Tibial nerve (tissue), 4 donors: ENCODE measurements around the gene RAD51D. TPM values are rescaled to one million over a fixed set of nuclear protein-coding genes. Genes with fewer than 3 reads are reported as not detected.

Experiments
- DNase-seq, 2 donors: peaks; one replicate each; pipeline ENCODE4 v3.0.0-alpha.2; 2019; ENCODE audit warnings: low spot score in 2 of 2
- H3K27ac ChIP-seq, 4 donors: fragments of 200-600 bp; sonication (generic) in 3 of 4; one replicate each; pipeline ENCODE4 v1.5.1; 2017 to 2019; ENCODE audit warnings: mild to moderate bottlenecking in 1 of 4
- H3K27me3 ChIP-seq, 2 donors: fragments of 200-600 bp; sonication (generic) in 1 of 2; one replicate each; pipeline versions ENCODE4 v1.5.1 to v1.6.0; 2017 to 2019
- H3K36me3 ChIP-seq, 3 donors: fragments of 200-600 bp; sonication (generic); one replicate each; pipeline ENCODE4 v1.5.1; 2018 to 2019
- H3K4me1 ChIP-seq, 4 donors: fragments of 200-600 bp; sonication (generic) in 3 of 4; one replicate each; pipeline ENCODE4 v1.5.1; 2017 to 2019
- H3K4me3 ChIP-seq, 4 donors: fragments of 200-600 bp; sonication (generic) in 3 of 4; one replicate each; pipeline ENCODE4 v1.5.1; 2017 to 2019; ENCODE audit warnings: mild to moderate bottlenecking in 1 of 4, moderate library complexity in 1 of 4
- H3K9me3 ChIP-seq, 4 donors: fragments of 200-600 bp; sonication (generic) in 3 of 4; one replicate each; pipeline ENCODE4 v1.5.1; 2017 to 2019
- EP300 ChIP-seq, 2 donors: sonication (generic); formaldehyde crosslinking; IDR thresholded peaks; one replicate each; pipeline ENCODE4 v1.6.1; 2017; ENCODE audit warnings: antibody characterized with exemption in 2 of 2, mild to moderate bottlenecking in 1 of 2
- POLR2A ChIP-seq, 2 donors: fragments of 450-650 bp; IDR thresholded peaks; one replicate each; pipeline ENCODE4 v1.6.1; 2017; ENCODE audit warnings: antibody characterized with exemption in 2 of 2, mild to moderate bottlenecking in 2 of 2, moderate library complexity in 2 of 2
- WGBS, 2 donors: methylation state at CpG; one replicate each; pipeline ENCODE4 v1.1.5; 2018; 5-methylcytosine and 5-hydroxymethylcytosine counted together
- total RNA-seq, 4 donors: library from RNA; depleted of rRNA; stranded (reverse); fragments of >200 nt; gene quantifications; one replicate each; pipeline ENCODE4 v1.1.0, GENCODE V29; 2016
- TF ChIP-seq, protein P1 (sequence below), 5 experiments: fragments of 200-600 bp in 3 of 5; fragments of 450-650 bp in 2 of 5; sonication (generic) in 3 of 5; IDR thresholded peaks; one replicate each; pipeline ENCODE4 v1.5.1; 2016 to 2019; ENCODE audit warnings: antibody characterized with exemption in 5 of 5, mild to moderate bottlenecking in 3 of 5, moderate library complexity in 2 of 5

The RAD51D gene
- total RNA-seq, 4 donors from 2014 or later: 7.5 to 19.8 (median 11.9) TPM

GRCh38 chr17:35148144-35148543 lies 28.5 kb upstream of the RAD51D start:
- H3K4me1 ChIP-seq: no peaks in the 10 kb centered on the region
- no peaks in the 10 kb centered on the region for H3K27me3 ChIP-seq
- no peak overlapping the region for H3K27ac ChIP-seq
- H3K36me3 ChIP-seq: no peaks in the 10 kb centered on the region
- no peaks in the 10 kb centered on the region for H3K9me3 ChIP-seq
- TF ChIP-seq, protein P1, sequence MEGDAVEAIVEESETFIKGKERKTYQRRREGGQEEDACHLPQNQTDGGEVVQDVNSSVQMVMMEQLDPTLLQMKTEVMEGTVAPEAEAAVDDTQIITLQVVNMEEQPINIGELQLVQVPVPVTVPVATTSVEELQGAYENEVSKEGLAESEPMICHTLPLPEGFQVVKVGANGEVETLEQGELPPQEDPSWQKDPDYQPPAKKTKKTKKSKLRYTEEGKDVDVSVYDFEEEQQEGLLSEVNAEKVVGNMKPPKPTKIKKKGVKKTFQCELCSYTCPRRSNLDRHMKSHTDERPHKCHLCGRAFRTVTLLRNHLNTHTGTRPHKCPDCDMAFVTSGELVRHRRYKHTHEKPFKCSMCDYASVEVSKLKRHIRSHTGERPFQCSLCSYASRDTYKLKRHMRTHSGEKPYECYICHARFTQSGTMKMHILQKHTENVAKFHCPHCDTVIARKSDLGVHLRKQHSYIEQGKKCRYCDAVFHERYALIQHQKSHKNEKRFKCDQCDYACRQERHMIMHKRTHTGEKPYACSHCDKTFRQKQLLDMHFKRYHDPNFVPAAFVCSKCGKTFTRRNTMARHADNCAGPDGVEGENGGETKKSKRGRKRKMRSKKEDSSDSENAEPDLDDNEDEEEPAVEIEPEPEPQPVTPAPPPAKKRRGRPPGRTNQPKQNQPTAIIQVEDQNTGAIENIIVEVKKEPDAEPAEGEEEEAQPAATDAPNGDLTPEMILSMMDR (IDR thresholded peaks at IDR 0.05): no peak
- no peak for TF ChIP-seq POLR2A (IDR thresholded peaks at IDR 0.05)
- no peak overlapping the region for H3K4me3 ChIP-seq
- DNase-seq: no peak
- WGBS, 2 donors: 56 to 73% methylated on average over 5 to 8 of the region's 9 CpGs

DNA sequence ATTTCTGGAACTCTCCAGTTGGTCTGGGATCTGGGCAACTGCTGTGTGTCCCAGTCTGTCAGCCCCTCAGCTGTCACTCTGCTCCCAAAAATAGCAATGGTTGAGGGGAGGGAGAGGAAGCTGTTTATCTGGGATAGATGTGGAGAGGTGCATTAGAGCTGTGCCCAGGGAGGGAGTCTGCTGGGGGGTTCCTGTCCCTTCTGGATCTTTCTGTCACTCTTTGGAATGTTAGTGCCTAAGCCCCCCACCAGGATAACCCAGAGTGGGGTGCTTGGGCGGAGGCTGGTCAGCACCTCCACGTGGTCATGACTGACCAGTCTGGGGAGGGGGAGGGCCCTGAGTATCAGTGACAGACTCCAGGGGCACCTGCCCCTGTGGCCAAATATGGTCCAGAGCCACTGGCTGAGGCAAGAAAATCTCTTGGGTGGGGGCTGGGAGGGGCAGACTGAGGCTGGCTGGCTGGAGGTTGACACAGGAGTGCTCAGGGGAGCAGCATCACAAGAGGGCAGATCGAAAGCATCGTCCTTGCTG lies 27.8 kb upstream of the RAD51D start, which contains the start of gene UNC45B:
Gene UNC45B (plus strand): TSS at position 443 of the 531 bp plus-strand sequence. CDS start 447 bp downstream, outside the sequence.
- peaks cover 0 to 2% (median 0%) of the 10 kb centered on the region in 4 donors for H3K4me1 ChIP-seq
- H3K9me3 ChIP-seq: no peaks in the 10 kb centered on the region
- H3K4me3 ChIP-seq: no peak within 1 kb of the TSS
- H3K36me3 ChIP-seq: no peaks in the 10 kb centered on the region
- H3K27ac ChIP-seq: no peak within 1 kb of the TSS
- WGBS, 2 donors: 60 to 80% methylated on average over 4 of the region's 4 CpGs
- TF ChIP-seq, protein P1 (IDR thresholded peaks at IDR 0.05): no peak
- TF ChIP-seq POLR2A (IDR thresholded peaks at IDR 0.05) (no peak), EP300 (IDR thresholded peaks at IDR 0.05) (no peak)
- no peak for DNase-seq
- H3K27me3 ChIP-seq: no peaks in the 10 kb centered on the region

- DNase-seq: no peak
- WGBS, 2 donors: 48 to 67% methylated on average over 4 of the region's 4 CpGs
- H3K36me3 ChIP-seq: no peaks in the 10 kb centered on the region
Measured at GRCh38 chr17:35146214-35146833, 26.7 kb upstream of the RAD51D start.

DNA sequence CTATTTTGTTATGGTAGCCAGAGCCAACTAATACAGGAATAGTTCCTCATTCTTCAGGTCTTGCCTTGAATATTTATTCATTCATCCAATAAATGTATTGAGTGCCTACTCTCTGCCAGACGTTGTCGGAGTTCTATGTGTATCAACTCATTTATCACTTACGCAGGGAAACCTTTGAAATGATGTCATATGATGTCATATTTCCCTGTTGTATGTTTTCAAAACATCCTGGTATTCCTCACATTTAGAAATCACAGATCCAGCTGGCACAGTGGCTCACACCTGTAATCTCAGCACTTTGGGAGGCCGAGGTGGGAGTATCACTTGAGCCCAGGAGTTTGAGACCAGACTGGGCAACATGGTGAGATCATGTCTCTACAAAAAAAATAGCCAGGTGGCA lies 25.2 kb upstream of the RAD51D start:
- Histone ChIP-seq H3K4me1 (peaks cover 0 to 21% (median 9%) of the 10 kb centered on the region in 4 donors), H3K27me3 (no peaks in the 10 kb centered on the region), H3K36me3 (peaks cover 0 to 1% (median 0%) of the 10 kb centered on the region in 3 donors), H3K9me3 (no peaks in the 10 kb centered on the region), H3K27ac (no peak overlapping the region), H3K4me3 (no peak overlapping the region)
- WGBS, 2 donors: 73 to 83% methylated on average over 4 of the region's 4 CpGs
- DNase-seq: no peak
- TF ChIP-seq EP300 (IDR thresholded peaks at IDR 0.05) (no peak), POLR2A (IDR thresholded peaks at IDR 0.05) (no peak)
- TF ChIP-seq, protein P1 (IDR thresholded peaks at IDR 0.05): no peak

More at GRCh38 chr17:35146214-35146833, 26.7 kb upstream of the RAD51D start:
- Histone ChIP-seq H3K27me3 (no peaks in the 10 kb centered on the region), H3K4me3 (no peak overlapping the region), H3K9me3 (no peaks in the 10 kb centered on the region), H3K27ac (no peak overlapping the region), H3K4me1 (peaks cover 0 to 8% (median under 1%) of the 10 kb centered on the region in 4 donors)
- TF ChIP-seq EP300 (IDR thresholded peaks at IDR 0.05): no peak
- TF ChIP-seq POLR2A (IDR thresholded peaks at IDR 0.05): no peak
- TF ChIP-seq, protein P1 (IDR thresholded peaks at IDR 0.05): no peak

GRCh38 chr17:35142467-35142796 lies 22.8 kb upstream of the RAD51D start:
- H3K4me1 ChIP-seq: peaks cover 0 to 21% (median 9%) of the 10 kb centered on the region in 4 donors
- peaks cover 0 to 25% (median 2%) of the 10 kb centered on the region in 3 donors for H3K36me3 ChIP-seq
- H3K9me3 ChIP-seq: no peaks in the 10 kb centered on the region
- peak overlapping the region; percentile 70 to 93 (median 76) for H3K4me3 ChIP-seq
- H3K27ac ChIP-seq: peak overlapping the region in 1 of 4 donors; percentile 42
- H3K27me3 ChIP-seq: no peaks in the 10 kb centered on the region
- TF ChIP-seq, protein P1 (IDR thresholded peaks at IDR 0.05): peak in 1 of 5 experiments; percentile 6
- TF ChIP-seq EP300 (IDR thresholded peaks at IDR 0.05) (no peak), POLR2A (IDR thresholded peaks at IDR 0.05) (no peak)
- WGBS, 2 donors: 63 to 67% methylated on average over 8 of the region's 8 CpGs
- no peak for DNase-seq
